ENCODE data around the gene RPL15.
"Not testable (repeated sequence)": the region's sequence is repeated elsewhere in the genome, so short reads cannot be mapped to it uniquely, and the experiment has no call there.

RPL15 gene

DNA sequence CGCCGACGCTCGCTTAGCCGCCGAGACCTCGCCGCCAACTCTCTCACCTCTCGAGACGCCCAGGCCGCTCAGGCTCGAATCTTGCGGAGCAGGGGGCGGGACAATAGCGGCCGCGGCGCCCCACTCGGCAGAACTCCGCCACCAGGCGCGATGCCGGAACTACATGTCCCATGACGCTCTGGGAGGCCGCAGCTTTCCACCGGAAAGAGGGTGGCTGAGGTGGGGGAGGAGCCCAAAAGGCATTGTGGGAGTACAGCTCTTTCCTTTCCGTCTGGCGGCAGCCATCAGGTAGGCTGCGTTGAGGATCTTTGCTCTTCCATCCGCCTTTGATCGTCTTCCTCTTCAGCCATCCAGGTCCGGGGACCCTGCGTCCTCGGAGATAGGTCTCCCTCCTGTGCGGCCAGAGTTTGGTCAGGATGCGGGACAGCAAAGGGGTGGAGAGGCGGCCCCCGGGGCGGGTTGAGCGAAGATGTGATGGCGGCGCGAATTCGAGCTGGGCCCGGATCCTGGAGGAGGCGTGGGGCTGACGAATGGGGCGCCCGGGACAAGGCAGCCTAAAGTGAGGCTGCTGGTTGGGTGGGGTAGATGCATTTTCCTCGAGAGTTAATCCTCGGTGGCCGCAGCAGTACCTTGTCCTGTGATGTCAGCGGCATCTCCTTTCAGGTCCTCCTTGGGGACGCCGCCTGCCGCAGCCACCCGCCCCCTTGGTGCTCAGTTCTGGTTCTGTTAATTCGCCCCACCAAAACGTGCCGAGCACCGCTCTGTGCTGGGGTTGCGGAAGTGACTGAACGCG, at the start of gene RPL15, which contains the start of gene NKIRAS1:
Gene RPL15, plus strand, starts transcription at position 247 of the 793 bp plus-strand sequence. CDS start 728 bp downstream, outside the sequence.
Gene NKIRAS1, minus strand, starts transcription at position 105 of the 793 bp plus-strand sequence. CDS start 6,086 bp downstream, outside the sequence.
- DNase-seq = peak; percentile 98

GRCh38 chr3:23867400-23867799, 49.5 kb upstream of the RPL15 start:
- no peak for DNase-seq

DNA sequence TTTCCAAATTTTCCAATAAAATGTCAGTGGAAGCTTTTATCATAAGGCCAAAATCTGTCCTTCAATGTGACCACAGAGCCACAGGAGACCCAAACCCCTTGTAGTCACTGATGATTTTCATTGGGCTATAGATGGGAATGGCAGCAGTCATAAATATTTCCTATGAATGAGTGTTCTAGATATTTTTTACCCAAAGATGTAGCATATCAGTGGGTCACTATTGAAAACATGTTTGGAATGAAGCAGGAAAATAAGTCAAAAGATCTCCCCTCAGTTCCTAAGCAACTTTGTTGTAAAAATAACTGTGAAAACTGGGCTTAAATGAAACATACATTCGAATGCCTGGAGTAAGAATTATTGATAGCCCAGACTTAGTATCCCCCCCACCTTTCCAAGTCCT, 49.1 kb upstream of the RPL15 start:
- DNase-seq = no peak

- DNase-seq = no peak
Measured at GRCh38 chr3:23869977-23870662, 46.8 kb upstream of the RPL15 start.

DNA sequence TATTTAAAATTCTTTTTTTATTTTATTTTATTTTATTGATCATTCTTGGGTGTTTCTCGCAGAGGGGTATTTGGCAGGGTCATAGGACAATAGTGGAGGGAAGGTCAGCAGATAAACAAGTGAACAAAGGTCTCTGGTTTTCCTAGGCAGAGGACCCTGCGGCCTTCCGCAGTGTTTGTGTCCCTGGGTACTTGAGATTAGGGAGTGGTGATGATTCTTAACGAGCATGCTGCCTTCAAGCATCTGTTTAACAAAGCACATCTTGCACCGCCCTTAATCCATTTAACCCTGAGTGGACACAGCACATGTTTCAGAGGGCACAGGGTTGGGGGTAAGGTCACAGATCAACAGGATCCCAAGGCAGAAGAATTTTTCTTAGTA, 46.3 kb upstream of the RPL15 start:
- DNase-seq = not testable (repeated sequence)

- not testable (repeated sequence) for DNase-seq
Measured at GRCh38 chr3:23871361-23871760, 45.6 kb upstream of the RPL15 start.

GRCh38 chr3:23872330-23872729, 44.6 kb upstream of the RPL15 start:
- DNase-seq = no peak

DNA sequence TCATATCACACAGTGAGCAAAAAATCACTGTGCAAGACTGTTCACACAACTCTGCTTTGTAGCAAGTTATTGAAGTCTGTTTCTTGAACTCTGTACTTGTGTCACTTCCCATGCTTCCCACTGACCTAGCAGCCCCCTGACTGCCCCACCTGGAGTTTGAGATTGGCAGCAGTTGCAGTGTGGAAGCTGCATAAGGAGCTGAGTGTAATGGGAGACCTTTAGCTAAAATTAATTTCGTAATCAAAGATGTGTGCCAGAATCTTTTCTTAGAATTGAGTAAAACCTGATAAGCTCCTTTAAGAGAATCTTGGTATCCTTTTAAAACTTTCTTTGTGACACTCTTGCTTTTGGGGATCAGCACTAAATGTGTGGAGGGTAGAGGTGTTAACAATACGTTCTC, 43.0 kb upstream of the RPL15 start:
- no peak for DNase-seq

DNA sequence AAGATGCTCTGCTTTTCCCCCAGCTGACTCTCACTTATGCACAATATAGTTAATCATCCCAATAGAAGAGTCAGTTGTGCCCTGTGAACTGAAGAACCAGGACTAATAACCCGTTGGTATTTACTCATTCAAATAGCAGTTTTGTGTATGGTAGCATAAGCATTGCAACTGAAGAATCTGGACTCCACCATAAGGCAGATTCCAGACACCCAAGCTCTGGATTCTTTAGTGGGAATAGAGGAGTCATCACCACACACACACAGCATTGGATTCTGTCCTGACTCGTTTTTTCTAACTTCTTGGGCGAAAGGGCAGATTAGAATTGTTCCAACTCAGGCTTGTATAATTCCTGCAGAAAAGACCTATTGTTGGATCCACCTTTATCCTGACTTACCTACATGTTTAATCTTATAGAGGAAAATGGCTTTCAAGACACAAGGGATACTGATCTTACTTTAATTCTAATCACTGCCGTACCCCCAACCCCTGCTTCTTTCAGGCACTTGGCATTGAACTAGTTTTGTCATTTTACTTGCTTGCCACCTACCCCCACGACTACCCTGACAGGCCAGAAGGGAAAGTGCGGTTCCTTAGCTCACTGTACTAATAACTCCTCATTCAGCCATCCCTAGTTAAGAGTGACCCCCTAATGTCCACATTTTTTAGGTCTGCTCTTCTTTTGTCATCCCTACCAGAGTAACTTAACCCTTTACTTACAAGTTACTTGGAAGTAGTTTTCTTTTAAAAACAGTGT, 42.4 kb upstream of the RPL15 start:
- DNase-seq = no peak

- no peak for DNase-seq
Measured at GRCh38 chr3:23875113-23875725, 41.7 kb upstream of the RPL15 start.

DNA sequence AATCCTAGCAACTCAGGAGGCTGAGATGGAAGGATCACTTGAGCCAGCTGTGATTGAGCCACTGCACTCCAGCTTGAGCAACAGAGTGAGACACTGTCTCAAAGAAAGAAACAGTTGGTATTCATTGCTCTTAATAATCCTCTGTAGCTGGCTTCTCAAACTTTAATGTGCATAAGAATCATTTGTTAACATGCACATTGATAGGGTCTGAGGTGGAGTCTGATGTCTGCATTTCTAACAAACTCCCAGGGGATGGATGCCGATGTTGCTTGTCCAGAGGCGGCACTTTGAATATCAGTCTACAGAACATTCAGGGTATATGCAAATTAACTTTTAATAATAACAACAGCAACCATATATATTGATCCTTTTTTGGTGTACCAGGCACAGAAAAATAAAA, 40.0 kb upstream of the RPL15 start:
- DNase-seq = no peak

DNA sequence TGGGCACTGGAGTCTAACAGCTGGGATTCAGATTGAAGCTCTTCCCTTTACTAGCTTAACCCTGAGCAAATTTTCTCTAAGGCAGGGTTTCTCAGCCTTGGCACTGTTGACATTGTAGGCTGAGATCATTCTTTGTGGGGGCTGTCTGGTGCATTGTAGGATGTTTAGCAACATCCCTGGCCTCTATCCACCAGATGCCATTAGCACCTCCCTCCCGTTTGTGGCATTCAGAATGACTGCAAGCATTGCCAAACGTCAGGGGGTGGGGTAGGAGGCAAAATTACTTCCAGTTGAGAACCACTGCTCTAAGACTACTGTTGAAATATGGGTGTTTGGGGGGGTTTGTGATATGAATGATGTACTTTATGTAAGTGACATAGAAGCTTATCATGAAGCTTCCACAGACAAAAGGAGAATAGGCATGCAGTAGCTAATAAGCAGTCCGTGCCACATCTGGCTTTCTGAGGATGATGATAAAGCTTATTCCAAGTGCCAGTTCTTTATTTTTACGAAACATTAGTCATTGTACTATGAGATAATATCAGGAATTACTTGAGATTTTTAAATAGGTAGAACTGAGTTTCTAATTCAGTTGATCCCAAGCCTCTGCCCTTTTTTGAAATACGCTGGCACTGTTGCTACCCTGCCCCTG, 39.5 kb upstream of the RPL15 start:
- DNase-seq = no peak

- DNase-seq = no peak
Measured at GRCh38 chr3:23879485-23879884, 37.4 kb upstream of the RPL15 start.

GRCh38 chr3:23880703-23881339, 36.1 kb upstream of the RPL15 start:
- DNase-seq = no peak

DNA sequence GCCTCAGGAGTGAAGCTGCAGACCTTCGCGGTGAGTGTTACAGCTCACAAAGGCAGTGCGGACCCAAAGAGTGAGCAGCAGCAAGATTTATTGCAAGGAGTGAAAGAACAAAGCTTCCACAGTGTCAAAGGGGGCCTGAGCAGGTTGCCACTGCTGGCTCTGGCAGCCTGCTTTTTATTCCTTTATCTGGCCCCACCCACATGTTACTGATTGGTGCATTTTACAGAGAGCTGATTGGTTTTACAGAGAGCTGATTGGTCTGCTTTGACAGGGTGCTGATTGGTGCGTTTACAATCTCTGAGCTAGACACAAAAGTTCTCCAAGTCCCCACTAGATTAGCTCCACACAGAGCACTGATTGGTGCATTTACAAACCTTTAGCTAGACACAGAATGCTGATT, 34.9 kb upstream of the RPL15 start:
- DNase-seq = not testable (repeated sequence)

GRCh38 chr3:23882487-23882918, 34.4 kb upstream of the RPL15 start:
- DNase-seq = no peak

- no peak for DNase-seq
Measured at GRCh38 chr3:23884481-23884880, 32.5 kb upstream of the RPL15 start.

- no peak for DNase-seq
Measured at GRCh38 chr3:23885210-23885609, 31.7 kb upstream of the RPL15 start.

DNA sequence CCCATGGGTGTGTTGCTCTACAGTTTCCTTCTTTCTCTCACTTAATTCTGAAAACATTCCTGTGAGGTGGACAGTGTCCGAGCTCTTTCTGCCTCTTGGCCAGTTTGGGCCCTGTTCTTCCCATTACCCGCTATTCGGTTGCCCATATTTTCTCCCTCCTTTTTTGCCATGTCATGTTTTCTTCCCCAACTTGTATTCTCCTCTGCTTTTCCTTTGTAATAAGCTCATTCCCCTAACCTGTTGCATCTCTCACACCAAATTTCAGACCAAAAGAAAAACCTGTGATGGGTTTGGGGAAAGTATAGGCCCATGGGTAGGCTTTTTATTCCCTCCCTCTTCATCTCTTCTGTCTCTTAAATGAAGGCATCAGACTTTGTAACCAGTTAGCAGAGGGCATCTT, 30.6 kb upstream of the RPL15 start:
- no peak for DNase-seq

GRCh38 chr3:23888617-23889228, 28.2 kb upstream of the RPL15 start:
- DNase-seq = no peak

GRCh38 chr3:23889386-23889785, 27.5 kb upstream of the RPL15 start:
- DNase-seq = no peak
